Renal pelvis (tissue), 4 donors: ENCODE results near the gene KDM5B. TPM values are rescaled to one million over a fixed set of nuclear protein-coding genes. Genes with fewer than 3 reads are reported as not detected.

ENCODE experiments used
- DNase-seq: peaks from one replicate; pipeline ENCODE4 v3.0.0-alpha.2; 2013
- polyA plus RNA-seq, 3 donors: library from polyadenylated mRNA; unstranded; fragments of 120-200 nt; gene quantifications; one replicate each; pipeline ENCODE4 v1.2.1, GENCODE V29; 2013; ENCODE audit not compliant: insufficient read length in 3 of 3

Gene KDM5B
- polyA plus RNA-seq, 3 donors, result 90.6 to 107 (median 97.8) TPM

- DNase-seq, result no peak
These were observed 119.1 kb downstream of the KDM5B start for GRCh38 chr1:202689082-202689481.

- no peak for DNase-seq
These were observed 119.8 kb downstream of the KDM5B start for GRCh38 chr1:202688401-202688800.

- DNase-seq, result no peak
These were observed 120.4 kb downstream of the KDM5B start for GRCh38 chr1:202687798-202688197.

GRCh38 chr1:202687370-202687769 is 120.9 kb downstream of the KDM5B start:
- DNase-seq, result no peak

- no peak for DNase-seq
These were observed 122.6 kb downstream of the KDM5B start for GRCh38 chr1:202685641-202686040.

GRCh38 chr1:202684716-202685115 is 123.5 kb downstream of the KDM5B start:
- DNase-seq, result no peak

- DNase-seq, result no peak
These were observed 125.2 kb downstream of the KDM5B start for GRCh38 chr1:202683029-202683428.

- DNase-seq, result no peak
These were observed 125.7 kb downstream of the KDM5B start for GRCh38 chr1:202682477-202682876.

- no peak for DNase-seq
These were observed 126.3 kb downstream of the KDM5B start for GRCh38 chr1:202681736-202682420.

GRCh38 chr1:202680586-202681352 is 127.5 kb downstream of the KDM5B start:
- peak; percentile 36 for DNase-seq

- no peak for DNase-seq
These were observed 128.6 kb downstream of the KDM5B start for GRCh38 chr1:202679406-202680177.

GRCh38 chr1:202677433-202677832 is 130.8 kb downstream of the KDM5B start:
- no peak for DNase-seq

Other genes with a start within 250 kb of the KDM5B start
- gene SYT2, start 98.0 kb downstream of the KDM5B start, polyA plus RNA-seq, result 1 to 10 TPM; 2.9 to 4.1 (median 3.4) TPM
- gene PCAT6, start 2.5 kb upstream of the KDM5B start, polyA plus RNA-seq, result 1 to 10 TPM; 2.9 to 4.2 (median 4.0) TPM
- 10 to 100 TPM; 10.4 to 13.2 (median 10.6) TPM for gene RABIF, start 80.7 kb upstream of the KDM5B start, polyA plus RNA-seq
- 10 to 100 TPM; 38.9 to 44.0 (median 39.3) TPM for gene KLHL12, start 118.8 kb upstream of the KDM5B start, polyA plus RNA-seq
- gene ADIPOR1, start 149.9 kb upstream of the KDM5B start, polyA plus RNA-seq, result 10 to 100 TPM; 72.5 to 79.9 (median 74.9) TPM
- gene CYB5R1, start 158.8 kb upstream of the KDM5B start, polyA plus RNA-seq, result 10 to 100 TPM; 44.6 to 50.6 (median 47.3) TPM
- gene TMEM183A, start 199.0 kb upstream of the KDM5B start, polyA plus RNA-seq, result 10 to 100 TPM; 72.6 to 78.1 (median 73.3) TPM
- gene PPFIA4, start 218.1 kb upstream of the KDM5B start, polyA plus RNA-seq, result 10 to 100 TPM in 2 of 3 donors, 1 to 10 TPM in 1; 7.4 to 15.9 (median 13.3) TPM